Gastroesophageal sphincter (tissue), 3 donors: Measurements from ENCODE around the gene PEA15.

Source experiments
- POLR2A ChIP-seq, 2 donors: fragments of 450-650 bp; IDR thresholded peaks; one replicate each; pipeline ENCODE4 v1.6.1; 2017; ENCODE audit warnings: antibody characterized with exemption in 2 of 2, mild to moderate bottlenecking in 2 of 2, moderate library complexity in 1 of 2
- POLR2AphosphoS5 ChIP-seq: sonication (generic); formaldehyde crosslinking; IDR thresholded peaks from one replicate; pipeline ENCODE4 v1.6.1; 2017; ENCODE audit warnings: antibody characterized with exemption
- TF ChIP-seq, protein P1 (sequence below), 4 experiments: fragments of 200-600 bp in 2 of 4; fragments of 450-650 bp in 2 of 4; sonication (generic) in 1 of 4; IDR thresholded peaks; one replicate each; pipeline ENCODE4 v1.5.1; 2017 to 2019; ENCODE audit warnings: antibody characterized with exemption in 4 of 4, mild to moderate bottlenecking in 2 of 4, moderate library complexity in 2 of 4

DNA sequence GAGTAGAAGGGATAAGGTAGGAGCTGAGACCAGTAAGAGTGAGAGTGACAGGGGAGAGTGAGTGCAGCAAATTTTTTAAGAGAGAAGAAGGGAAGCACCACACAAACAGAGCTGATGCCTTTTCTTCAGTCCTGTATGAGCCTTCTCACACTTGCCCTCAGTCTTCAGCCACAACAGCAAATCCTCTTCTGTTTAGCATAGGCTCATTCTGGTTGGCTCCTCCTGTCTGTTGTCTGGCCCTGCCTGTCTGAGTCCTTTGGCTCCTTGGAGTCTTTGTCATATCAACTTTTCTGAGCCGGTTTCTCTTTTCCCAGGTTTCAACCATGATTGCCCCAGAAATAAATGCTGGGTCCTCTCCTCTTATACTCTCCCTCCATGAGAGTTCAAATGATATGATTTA is 27.5 kb upstream of the PEA15 start:
- TF ChIP-seq POLR2A (IDR thresholded peaks at IDR 0.05) (no peak), POLR2AphosphoS5 (no peak)
- TF ChIP-seq, protein P1, sequence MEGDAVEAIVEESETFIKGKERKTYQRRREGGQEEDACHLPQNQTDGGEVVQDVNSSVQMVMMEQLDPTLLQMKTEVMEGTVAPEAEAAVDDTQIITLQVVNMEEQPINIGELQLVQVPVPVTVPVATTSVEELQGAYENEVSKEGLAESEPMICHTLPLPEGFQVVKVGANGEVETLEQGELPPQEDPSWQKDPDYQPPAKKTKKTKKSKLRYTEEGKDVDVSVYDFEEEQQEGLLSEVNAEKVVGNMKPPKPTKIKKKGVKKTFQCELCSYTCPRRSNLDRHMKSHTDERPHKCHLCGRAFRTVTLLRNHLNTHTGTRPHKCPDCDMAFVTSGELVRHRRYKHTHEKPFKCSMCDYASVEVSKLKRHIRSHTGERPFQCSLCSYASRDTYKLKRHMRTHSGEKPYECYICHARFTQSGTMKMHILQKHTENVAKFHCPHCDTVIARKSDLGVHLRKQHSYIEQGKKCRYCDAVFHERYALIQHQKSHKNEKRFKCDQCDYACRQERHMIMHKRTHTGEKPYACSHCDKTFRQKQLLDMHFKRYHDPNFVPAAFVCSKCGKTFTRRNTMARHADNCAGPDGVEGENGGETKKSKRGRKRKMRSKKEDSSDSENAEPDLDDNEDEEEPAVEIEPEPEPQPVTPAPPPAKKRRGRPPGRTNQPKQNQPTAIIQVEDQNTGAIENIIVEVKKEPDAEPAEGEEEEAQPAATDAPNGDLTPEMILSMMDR (IDR thresholded peaks at IDR 0.05) = no peak
